ENCODE data around the gene PMF1. TPM values are rescaled to one million over a fixed set of nuclear protein-coding genes. Genes with fewer than 3 reads are reported as not detected.
A peak's percentile ranks its signal among the peaks of the same experiment; 100 is the strongest.
"Not testable (repeated sequence)": the region's sequence is repeated elsewhere in the genome, so short reads cannot be mapped to it uniquely, and the experiment has no call there.

The PMF1 gene
- total RNA-seq, 1 donor from 2014 or later: 73.4 TPM

GRCh38 chr1:156212130-156212529, 677 bp upstream of the PMF1 start:
- H3K9me3 Mint-ChIP-seq: no peaks in the 10 kb centered on the region
- H3K27ac Mint-ChIP-seq: peak overlapping the region; percentile 100
- H3K4me1 Mint-ChIP-seq: peaks cover 12% of the 10 kb centered on the region
- peak overlapping the region; percentile 94 for H3K4me3 Mint-ChIP-seq
- DNase-seq (ENCODE audit: low spot score in 2 of 2, unreplicated experiment in 2 of 2): no peak
- TF ChIP-seq CTCF (IDR thresholded peaks at IDR 0.05; ENCODE audit: unreplicated experiment): no peak
- peaks cover 12% of the 10 kb centered on the region for H3K36me3 Mint-ChIP-seq
- H3K27me3 Mint-ChIP-seq (ENCODE audit: low read depth): no peaks in the 10 kb centered on the region

GRCh38 chr1:156213644-156213966, 798 bp downstream of the PMF1 start:
- Mint-ChIP-seq H3K27ac (peak overlapping the region; percentile 100), H3K27me3 (ENCODE audit: low read depth) (no peaks in the 10 kb centered on the region), H3K4me1 (peaks cover 12% of the 10 kb centered on the region), H3K9me3 (no peaks in the 10 kb centered on the region), H3K36me3 (peaks cover 12% of the 10 kb centered on the region), H3K4me3 (peak overlapping the region; percentile 94)
- no peak for TF ChIP-seq CTCF (IDR thresholded peaks at IDR 0.05; ENCODE audit: unreplicated experiment)
- no peak for DNase-seq (ENCODE audit: low spot score in 2 of 2, unreplicated experiment in 2 of 2)

- no peak for TF ChIP-seq CTCF (IDR thresholded peaks at IDR 0.05; ENCODE audit: unreplicated experiment)
- peaks cover 12% of the 10 kb centered on the region for H3K4me1 Mint-ChIP-seq
- H3K27me3 Mint-ChIP-seq (ENCODE audit: low read depth): no peaks in the 10 kb centered on the region
- no peak for DNase-seq (ENCODE audit: low spot score in 2 of 2, unreplicated experiment in 2 of 2)
- peak overlapping the region; percentile 94 for H3K4me3 Mint-ChIP-seq
- no peaks in the 10 kb centered on the region for H3K9me3 Mint-ChIP-seq
- peaks cover 11% of the 10 kb centered on the region for H3K36me3 Mint-ChIP-seq
- H3K27ac Mint-ChIP-seq: peak overlapping the region; percentile 87
Observed at GRCh38 chr1:156214024-156214748, 1.4 kb downstream of the PMF1 start.

GRCh38 chr1:156216361-156217086, 3.7 kb downstream of the PMF1 start:
- H3K27ac Mint-ChIP-seq; DNase-seq (ENCODE audit: low spot score in 2 of 2, unreplicated experiment in 2 of 2); H3K4me3 Mint-ChIP-seq; H3K9me3 Mint-ChIP-seq; H3K27me3 Mint-ChIP-seq (ENCODE audit: low read depth): not testable (repeated sequence)
- H3K36me3 Mint-ChIP-seq: peaks cover 20% of the 10 kb centered on the region
- H3K4me1 Mint-ChIP-seq: peaks cover 12% of the 10 kb centered on the region

GRCh38 chr1:156217871-156218270, 5.1 kb downstream of the PMF1 start:
- Mint-ChIP-seq H3K9me3 (no peaks in the 10 kb centered on the region), H3K27me3 (ENCODE audit: low read depth) (no peaks in the 10 kb centered on the region), H3K4me1 (peaks cover 9% of the 10 kb centered on the region), H3K4me3 (no peak overlapping the region), H3K36me3 (peaks cover 29% of the 10 kb centered on the region), H3K27ac (peak overlapping the region; percentile 60)
- DNase-seq (ENCODE audit: low spot score in 2 of 2, unreplicated experiment in 2 of 2): no peak
- TF ChIP-seq CTCF (IDR thresholded peaks at IDR 0.05; ENCODE audit: unreplicated experiment): no peak

DNA sequence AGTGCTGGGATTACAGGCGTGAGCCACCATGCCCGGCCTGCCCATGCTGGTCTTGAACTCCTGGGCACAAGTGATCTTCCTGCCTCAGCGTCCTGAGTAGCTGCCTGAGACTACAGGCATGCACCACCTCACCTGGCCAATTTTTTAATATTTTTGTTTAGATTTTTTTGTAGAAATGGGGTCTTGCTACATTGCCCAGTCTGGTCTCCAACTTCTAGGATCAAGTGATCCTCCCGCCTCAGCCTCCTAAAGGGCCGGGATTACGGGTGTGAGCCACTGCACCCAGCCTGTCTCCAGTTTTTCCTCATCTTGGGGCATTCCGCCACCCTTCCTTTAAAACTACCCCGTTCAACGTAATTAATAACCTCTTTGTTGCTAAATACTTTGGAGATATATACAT, 7.4 kb downstream of the PMF1 start:
- H3K4me3 Mint-ChIP-seq: no peak overlapping the region
- no peak for TF ChIP-seq CTCF (IDR thresholded peaks at IDR 0.05; ENCODE audit: unreplicated experiment)
- peaks cover 39% of the 10 kb centered on the region for H3K36me3 Mint-ChIP-seq
- no peaks in the 10 kb centered on the region for H3K27me3 Mint-ChIP-seq (ENCODE audit: low read depth)
- H3K9me3 Mint-ChIP-seq: no peaks in the 10 kb centered on the region
- H3K27ac Mint-ChIP-seq: no peak overlapping the region
- DNase-seq (ENCODE audit: low spot score in 2 of 2, unreplicated experiment in 2 of 2): no peak
- H3K4me1 Mint-ChIP-seq: peaks cover under 1% of the 10 kb centered on the region
